Suppressor macrophage treated with lipopolysaccharide for 1 hour (primary cell): Measurements from ENCODE around the gene PPP1R26.
"Not testable (repeated sequence)": the region's sequence is repeated elsewhere in the genome, so short reads cannot be mapped to it uniquely, and the experiment has no call there.

Source experiments
- DNase-seq, 3 donors: peaks; one replicate each; pipeline ENCODE4 v3.0.0-alpha.2; 2020 to 2022

Gene PPP1R26

GRCh38 chr9:135479469-135480052, at the start of gene PPP1R26:
Gene PPP1R26 (plus strand): TSS chr9:135479782. CDS start chr9:135484511, 4,729 bp downstream.
- peak in 2 of 3 donors; percentile 28 to 42 for DNase-seq

GRCh38 chr9:135437259-135437658, 42.3 kb upstream of the PPP1R26 start:
- no peak for DNase-seq

GRCh38 chr9:135437696-135438095, 41.9 kb upstream of the PPP1R26 start:
- not testable (repeated sequence) for DNase-seq

GRCh38 chr9:135438581-135439232, 40.9 kb upstream of the PPP1R26 start:
- peak in 1 of 3 donors; percentile 39 for DNase-seq

- DNase-seq = not testable (repeated sequence)
These were observed 40.1 kb upstream of the PPP1R26 start for GRCh38 chr9:135439514-135439913.

GRCh38 chr9:135439916-135440315, 39.7 kb upstream of the PPP1R26 start:
- no peak for DNase-seq

GRCh38 chr9:135440620-135441019, 39.0 kb upstream of the PPP1R26 start:
- no peak for DNase-seq

- not testable (repeated sequence) for DNase-seq
These were observed 38.2 kb upstream of the PPP1R26 start for GRCh38 chr9:135441105-135442071.

- DNase-seq = no peak
These were observed 37.5 kb upstream of the PPP1R26 start for GRCh38 chr9:135442075-135442474.

GRCh38 chr9:135443797-135444425, 35.7 kb upstream of the PPP1R26 start:
- DNase-seq = no peak

GRCh38 chr9:135447126-135447525, 32.5 kb upstream of the PPP1R26 start:
- no peak for DNase-seq

GRCh38 chr9:135448663-135449100, 30.9 kb upstream of the PPP1R26 start:
- DNase-seq = peak; percentile 20 to 30 (median 27)

- DNase-seq = not testable (repeated sequence)
These were observed 30.1 kb upstream of the PPP1R26 start for GRCh38 chr9:135449532-135449931.

GRCh38 chr9:135450956-135451355, 28.6 kb upstream of the PPP1R26 start:
- no peak for DNase-seq

- not testable (repeated sequence) for DNase-seq
These were observed 27.7 kb upstream of the PPP1R26 start for GRCh38 chr9:135451909-135452308.

- DNase-seq = no peak
These were observed 24.8 kb upstream of the PPP1R26 start for GRCh38 chr9:135454737-135455136.

- DNase-seq = no peak
These were observed 24.1 kb upstream of the PPP1R26 start for GRCh38 chr9:135455401-135456030.

- DNase-seq = no peak
These were observed 23.0 kb upstream of the PPP1R26 start for GRCh38 chr9:135456436-135457104.

- not testable (repeated sequence) for DNase-seq
These were observed 21.1 kb upstream of the PPP1R26 start for GRCh38 chr9:135458478-135458877.

GRCh38 chr9:135461936-135462335, 17.6 kb upstream of the PPP1R26 start:
- no peak for DNase-seq

- peak; percentile 42 to 48 (median 47) for DNase-seq
These were observed 16.4 kb upstream of the PPP1R26 start for GRCh38 chr9:135463140-135463539.

- DNase-seq = no peak
These were observed 15.4 kb upstream of the PPP1R26 start for GRCh38 chr9:135464181-135464580.
